BLaER1 (cell line): ENCODE data around the gene P4HTM.

Source experiments
- H3K27ac ChIP-seq: shearing (Covaris generic); formaldehyde crosslinking; 2 replicates; pipeline ENCODE4 v1.8.1; 2022
- H3K27me3 ChIP-seq: shearing (Covaris generic); formaldehyde crosslinking; 2 replicates; pipeline ENCODE4 v1.8.1; 2022
- H3K36me3 ChIP-seq: shearing (Covaris generic); formaldehyde crosslinking; 2 replicates; pipeline ENCODE4 v1.8.1; 2022
- H3K4me1 ChIP-seq: shearing (Covaris generic); formaldehyde crosslinking; 2 replicates; pipeline ENCODE4 v1.8.1; 2022
- H3K4me2 ChIP-seq: shearing (Covaris generic); formaldehyde crosslinking; 2 replicates; pipeline ENCODE4 v1.8.1; 2022
- H3K4me3 ChIP-seq: shearing (Covaris generic); formaldehyde crosslinking; 2 replicates; pipeline ENCODE4 v1.8.1; 2022
- H3K9ac ChIP-seq: shearing (Covaris generic); formaldehyde crosslinking; 2 replicates; pipeline ENCODE4 v1.8.1; 2022
- H3K9me3 ChIP-seq: shearing (Covaris generic); formaldehyde crosslinking; 2 replicates; pipeline ENCODE4 v1.8.1; 2022
- H4K20me1 ChIP-seq: shearing (Covaris generic); formaldehyde crosslinking; 2 replicates; pipeline ENCODE4 v1.8.1; 2022
- Cebpa-rat ChIP-seq: shearing (Covaris generic); IDR thresholded peaks from 2 replicates; pipeline ENCODE4 v1.8.1; 2022

P4HTM gene

DNA sequence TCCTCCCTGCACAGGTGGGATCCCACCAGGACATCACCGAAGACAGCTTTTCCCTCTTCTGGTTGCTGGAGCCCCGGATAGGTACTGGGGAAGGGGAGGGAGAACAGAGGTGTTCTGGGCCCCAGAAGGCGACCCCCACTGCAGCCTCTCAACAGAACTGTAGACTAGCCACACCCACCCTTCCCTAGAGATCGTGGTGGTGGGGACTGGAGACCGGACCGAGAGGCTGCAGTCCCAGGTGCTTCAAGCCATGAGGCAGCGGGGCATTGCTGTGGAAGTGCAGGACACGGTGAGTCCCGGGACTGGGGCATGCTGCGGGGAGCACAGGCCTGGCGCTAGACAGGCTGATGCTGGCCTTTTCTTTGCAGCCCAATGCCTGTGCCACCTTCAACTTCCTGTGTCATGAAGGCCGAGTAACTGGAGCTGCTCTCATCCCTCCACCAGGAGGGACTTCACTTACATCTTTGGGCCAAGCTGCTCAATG is 32.7 kb downstream of the P4HTM start:
- H3K9ac ChIP-seq: peak overlapping the region; percentile 100
- H3K27ac ChIP-seq: peak overlapping the region; percentile 100
- H3K9me3 ChIP-seq: no peaks in the 10 kb centered on the region
- peaks cover 51% of the 10 kb centered on the region for H3K36me3 ChIP-seq
- TF ChIP-seq Cebpa-rat: no peak
- peak overlapping the region; percentile 97 for H3K4me2 ChIP-seq
- peak overlapping the region; percentile 96 for H3K4me3 ChIP-seq
- peaks cover 55% of the 10 kb centered on the region for H4K20me1 ChIP-seq
- H3K4me1 ChIP-seq: peaks cover 61% of the 10 kb centered on the region
- no peaks in the 10 kb centered on the region for H3K27me3 ChIP-seq

DNA sequence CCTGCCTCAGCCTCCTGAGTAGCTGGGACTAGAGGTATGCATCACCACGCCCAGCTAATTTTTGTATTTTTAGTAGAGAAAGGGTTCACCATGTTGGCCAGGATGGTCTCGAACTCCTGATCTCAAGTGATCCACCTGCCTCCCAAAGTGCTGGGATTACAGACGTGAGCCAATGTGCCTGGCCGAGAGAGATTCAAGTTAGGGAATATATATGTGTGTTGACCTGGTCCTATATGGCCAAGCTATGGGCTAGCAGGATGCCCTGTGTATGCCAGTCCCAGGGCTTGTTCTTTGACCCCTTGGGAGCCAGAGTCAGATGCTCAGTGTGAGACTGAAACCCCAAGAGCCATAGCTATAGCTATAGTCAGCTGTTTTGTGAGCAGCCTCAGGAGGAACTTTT is 33.7 kb downstream of the P4HTM start:
- Histone ChIP-seq H3K27me3 (no peaks in the 10 kb centered on the region), H3K4me1 (peaks cover 70% of the 10 kb centered on the region), H3K4me3 (peak overlapping the region; percentile 96), H3K36me3 (peaks cover 53% of the 10 kb centered on the region), H3K9me3 (no peaks in the 10 kb centered on the region), H3K9ac (peak overlapping the region; percentile 100; the same call in 1 of the 2 replicates), H4K20me1 (peaks cover 55% of the 10 kb centered on the region), H3K4me2 (peak overlapping the region; percentile 97), H3K27ac (peak overlapping the region; percentile 71)
- TF ChIP-seq Cebpa-rat: no peak

- H4K20me1 ChIP-seq: peaks cover 55% of the 10 kb centered on the region
- no peak for TF ChIP-seq Cebpa-rat
- no peaks in the 10 kb centered on the region for H3K27me3 ChIP-seq
- peak overlapping the region; percentile 97 for H3K4me2 ChIP-seq
- peak overlapping the region; percentile 71 for H3K27ac ChIP-seq
- peaks cover 63% of the 10 kb centered on the region for H3K4me1 ChIP-seq
- no peaks in the 10 kb centered on the region for H3K9me3 ChIP-seq
- peaks cover 53% of the 10 kb centered on the region for H3K36me3 ChIP-seq
- peak overlapping the region; percentile 47; the same call in 1 of the 2 replicates for H3K4me3 ChIP-seq
- H3K9ac ChIP-seq: peak overlapping the region; percentile 56; the same call in 1 of the 2 replicates
These were observed 34.4 kb downstream of the P4HTM start for GRCh38 chr3:49024449-49024848.

GRCh38 chr3:49025005-49025792 is 35.2 kb downstream of the P4HTM start:
- peak overlapping the region; percentile 56 for H3K9ac ChIP-seq
- no peaks in the 10 kb centered on the region for H3K27me3 ChIP-seq

GRCh38 chr3:49025793-49026520 is 35.9 kb downstream of the P4HTM start:
- Histone ChIP-seq H3K4me2 (peak overlapping the region; percentile 97), H3K27ac (peak overlapping the region; percentile 71), H3K27me3 (no peaks in the 10 kb centered on the region), H4K20me1 (peaks cover 55% of the 10 kb centered on the region), H3K9me3 (no peaks in the 10 kb centered on the region), H3K4me3 (peak overlapping the region; percentile 47), H3K9ac (peak overlapping the region; percentile 56), H3K4me1 (peaks cover 61% of the 10 kb centered on the region), H3K36me3 (peaks cover 64% of the 10 kb centered on the region)
- TF ChIP-seq Cebpa-rat: no peak

More at GRCh38 chr3:49025005-49025792, 35.2 kb downstream of the P4HTM start:
- TF ChIP-seq Cebpa-rat: no peak
- H3K9me3 ChIP-seq: no peaks in the 10 kb centered on the region
- H3K36me3 ChIP-seq: peaks cover 56% of the 10 kb centered on the region
- peaks cover 61% of the 10 kb centered on the region for H3K4me1 ChIP-seq
- H3K4me3 ChIP-seq: peak overlapping the region; percentile 47
- H3K4me2 ChIP-seq: peak overlapping the region; percentile 97
- peaks cover 55% of the 10 kb centered on the region for H4K20me1 ChIP-seq
- H3K27ac ChIP-seq: peak overlapping the region; percentile 71

DNA sequence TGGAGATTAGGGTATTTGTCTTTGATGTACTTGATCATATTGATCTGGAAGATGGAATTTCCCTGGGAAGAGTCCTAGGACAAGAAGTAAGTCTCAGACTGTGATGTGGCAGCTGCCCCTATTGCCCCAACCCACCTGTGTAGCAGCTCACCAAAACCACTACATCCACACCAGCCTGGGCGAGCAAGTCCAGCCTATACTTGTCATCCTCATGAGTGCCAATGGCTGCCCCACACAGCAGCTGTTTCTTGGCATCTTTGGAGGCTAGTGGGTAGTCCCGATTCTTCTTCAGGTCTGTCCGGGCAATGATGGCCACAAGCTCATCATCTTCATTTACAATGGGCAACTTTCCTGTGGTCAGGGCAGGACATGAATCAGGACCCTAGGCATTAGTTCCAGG is 36.5 kb downstream of the P4HTM start:
- peaks cover 55% of the 10 kb centered on the region for H4K20me1 ChIP-seq
- no peak overlapping the region for H3K9ac ChIP-seq
- peaks cover 61% of the 10 kb centered on the region for H3K4me1 ChIP-seq
- no peak for TF ChIP-seq Cebpa-rat
- no peak overlapping the region for H3K4me3 ChIP-seq
- H3K27ac ChIP-seq: peak overlapping the region; percentile 71; the same call in 1 of the 2 replicates
- H3K9me3 ChIP-seq: no peaks in the 10 kb centered on the region
- peaks cover 70% of the 10 kb centered on the region for H3K36me3 ChIP-seq
- H3K27me3 ChIP-seq: no peaks in the 10 kb centered on the region
- H3K4me2 ChIP-seq: peak overlapping the region; percentile 97

GRCh38 chr3:49027634-49028033 is 37.6 kb downstream of the P4HTM start:
- Histone ChIP-seq H3K27me3 (no peaks in the 10 kb centered on the region), H3K4me3 (peak overlapping the region; percentile 77; the same call in 1 of the 2 replicates), H3K27ac (no peak overlapping the region), H3K9ac (peak overlapping the region; percentile 90; the same call in 1 of the 2 replicates), H3K4me1 (peaks cover 61% of the 10 kb centered on the region), H3K4me2 (peak overlapping the region; percentile 97), H3K36me3 (peaks cover 81% of the 10 kb centered on the region), H3K9me3 (no peaks in the 10 kb centered on the region), H4K20me1 (peaks cover 52% of the 10 kb centered on the region)
- no peak for TF ChIP-seq Cebpa-rat

GRCh38 chr3:49028298-49028672 is 38.2 kb downstream of the P4HTM start:
- Histone ChIP-seq H3K4me1 (peaks cover 55% of the 10 kb centered on the region), H4K20me1 (peaks cover 45% of the 10 kb centered on the region), H3K27ac (peak overlapping the region; percentile 90), H3K27me3 (no peaks in the 10 kb centered on the region), H3K4me2 (peak overlapping the region; percentile 97), H3K9me3 (no peaks in the 10 kb centered on the region), H3K9ac (peak overlapping the region; percentile 90), H3K36me3 (peaks cover 81% of the 10 kb centered on the region), H3K4me3 (peak overlapping the region; percentile 77)
- TF ChIP-seq Cebpa-rat: no peak

DNA sequence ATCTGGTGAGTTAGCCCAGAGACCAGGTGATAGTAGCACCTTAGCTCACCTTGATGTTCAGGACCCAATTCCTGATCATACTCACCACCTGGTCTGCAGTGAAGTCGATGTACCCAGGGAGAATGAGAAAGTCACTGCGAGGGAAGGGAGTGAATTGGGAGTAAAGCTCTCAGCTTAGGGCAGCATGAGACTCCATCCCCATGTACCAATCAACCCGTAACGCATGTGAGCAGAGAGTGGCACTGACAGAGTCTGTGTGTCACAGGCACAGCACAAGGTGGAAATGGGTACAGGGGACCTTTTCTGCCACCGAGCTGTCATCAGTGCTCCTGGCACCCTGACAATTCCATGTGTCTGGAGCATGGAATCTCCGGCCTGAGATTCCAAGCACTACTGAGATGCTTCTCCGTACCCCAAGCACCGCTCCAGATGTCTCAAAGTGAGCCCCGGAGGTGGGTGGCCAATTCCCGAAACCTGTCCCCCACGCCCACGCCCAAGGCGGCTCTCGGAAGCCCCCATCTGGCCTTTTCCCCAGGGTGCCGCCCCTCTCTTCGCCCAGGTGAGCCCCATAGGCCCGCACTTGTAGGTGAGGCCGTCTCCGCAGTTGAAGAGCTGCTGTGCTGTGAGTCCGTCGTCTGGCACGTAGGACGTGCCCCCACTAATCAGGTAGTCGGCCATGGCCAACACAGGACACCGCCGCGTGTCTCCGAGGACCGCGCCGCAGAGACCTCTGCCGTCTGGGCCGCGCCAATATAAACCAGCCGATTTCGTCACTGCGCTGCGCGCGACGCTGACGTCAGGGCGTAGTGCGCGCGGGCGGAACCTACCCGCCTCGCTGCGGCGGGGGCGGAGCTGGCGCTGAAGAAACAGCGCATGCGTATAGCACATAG is 38.9 kb downstream of the P4HTM start, which contains the start of gene IMPDH2:
Gene IMPDH2, minus strand, starts transcription at position 726 of the 890 bp plus-strand sequence. Its CDS starts 48 bp downstream, at position 678.
- no peaks in the 10 kb centered on the region for H3K27me3 ChIP-seq
- TF ChIP-seq Cebpa-rat: peak; percentile 90
- H3K36me3 ChIP-seq: peaks cover 81% of the 10 kb centered on the region
- H3K9ac ChIP-seq: peak within 1 kb of the TSS; percentile 90
- H3K9me3 ChIP-seq: no peaks in the 10 kb centered on the region
- H4K20me1 ChIP-seq: peaks cover 39% of the 10 kb centered on the region
- H3K27ac ChIP-seq: peak within 1 kb of the TSS; percentile 90
- H3K4me3 ChIP-seq: peak within 1 kb of the TSS; percentile 77
- peak within 1 kb of the TSS; percentile 97 for H3K4me2 ChIP-seq
- peaks cover 49% of the 10 kb centered on the region for H3K4me1 ChIP-seq
